Measurements from ENCODE around the gene PLCE1. TPM values are rescaled to one million over a fixed set of nuclear protein-coding genes. Genes with fewer than 3 reads are reported as not detected.

PLCE1 gene
- total and polyA plus RNA-seq, 2 donors (not counting 3 experiments of a cell fraction or from before 2014, with no cell fraction given), result 0.01 to 0.04 TPM

- no peaks in the 10 kb centered on the region for H3K27me3 ChIP-seq (ENCODE audit: control insufficient read depth in 2 of 2, insufficient read depth in 2 of 2, low read length in 2 of 2)
- no peak overlapping the region for H3K4me3 ChIP-seq (replicated peaks in 1 of 3; ENCODE audit: insufficient read depth in 1 of 3, low read depth in 1 of 3, low read length in 3 of 3)
- no peaks in the 10 kb centered on the region for H3K9me1 ChIP-seq (replicated peaks; ENCODE audit: control insufficient read depth, extremely low read depth, insufficient read depth, low read length)
- H3K36me3 ChIP-seq (ENCODE audit: control insufficient read depth in 2 of 2, extremely low read depth in 1 of 2, insufficient read depth in 2 of 2, low read length in 2 of 2), result no peaks in the 10 kb centered on the region
- no peak for DNase-seq (ENCODE audit: low read depth, low spot score)
- ChIA-PET POLR2A (no interaction called here), CTCF (no interaction called here)
- no TSS peak for BruUV-seq (replicated peaks)
- no peak overlapping the region for H3K4me2 ChIP-seq (ENCODE audit: insufficient read depth, low read length)
- no peak for FAIRE-seq
- intact Hi-C loops (cut with micrococcal nuclease) (no loop called here), dilution Hi-C loops (cut with MboI; ENCODE audit: extremely low pct_ligation_motif_present, low sequenced_read_pairs) (no loop called here)
- no peak overlapping the region for H2AFZ ChIP-seq (ENCODE audit: low read depth, low read length)
- no peak overlapping the region for H3K27ac ChIP-seq (ENCODE audit: insufficient read depth, low read depth, low read length)
- no peaks in the 10 kb centered on the region for H4K20me1 ChIP-seq (replicated peaks; ENCODE audit: control insufficient read depth, extremely low read depth, insufficient read depth, low read length)
- H3K4me1 ChIP-seq (ENCODE audit: control insufficient read depth, extremely low read depth, insufficient read depth, low read length), result no peaks in the 10 kb centered on the region
- no peaks in the 10 kb centered on the region for H3K9me3 ChIP-seq (replicated peaks; ENCODE audit: control insufficient read depth, insufficient read depth, low read length)
- no peaks in the 10 kb centered on the region for H3K79me2 ChIP-seq (ENCODE audit: control insufficient read depth, insufficient read depth, low read length)
- no peak overlapping the region for H3K9ac ChIP-seq (replicated peaks; ENCODE audit: extremely low read depth, insufficient read depth, low read length)
- TF ChIP-seq JUN (IDR thresholded peaks at IDR 0.05; ENCODE audit: borderline replicate concordance, insufficient read depth, insufficient read length, low read depth), result no peak
Observed at GRCh38 chr10:94025806-94026205, 32.1 kb downstream of the PLCE1 start.

- intact Hi-C loops (cut with micrococcal nuclease), result no loop called here
- H3K9me1 ChIP-seq (replicated peaks; ENCODE audit: control insufficient read depth, extremely low read depth, insufficient read depth, low read length), result no peaks in the 10 kb centered on the region
- H3K27ac ChIP-seq (ENCODE audit: insufficient read depth, low read depth, low read length), result no peak overlapping the region
- BruUV-seq (replicated peaks), result no TSS peak
- H2AFZ ChIP-seq (ENCODE audit: low read depth, low read length), result no peak overlapping the region
- no peaks in the 10 kb centered on the region for H3K4me1 ChIP-seq (ENCODE audit: control insufficient read depth, extremely low read depth, insufficient read depth, low read length)
- FAIRE-seq (no peak), DNase-seq (ENCODE audit: low read depth, low spot score) (no peak)
- H3K27me3 ChIP-seq (ENCODE audit: control insufficient read depth in 2 of 2, insufficient read depth in 2 of 2, low read length in 2 of 2), result no peaks in the 10 kb centered on the region
- TF ChIP-seq FOS (IDR thresholded peaks at IDR 0.05; ENCODE audit: borderline replicate concordance, insufficient read depth, low read length) (no peak), JUN (IDR thresholded peaks at IDR 0.05; ENCODE audit: borderline replicate concordance, insufficient read depth, insufficient read length, low read depth) (no peak), MYC (IDR thresholded peaks at IDR 0.05; ENCODE audit: low read depth, low read length) (no peak), CTCF (IDR thresholded peaks at IDR 0.05; ENCODE audit: extremely low read depth in 1 of 2, insufficient read depth in 1 of 2, low read depth in 1 of 2, low read length in 2 of 2) (no peak), POLR2AphosphoS5 (IDR thresholded peaks at IDR 0.05; ENCODE audit: insufficient read depth, low read depth, low read length) (no peak), POLR2A (IDR thresholded peaks at IDR 0.05; ENCODE audit: low read depth, low read length) (no peak)
- no peaks in the 10 kb centered on the region for H3K9me3 ChIP-seq (replicated peaks; ENCODE audit: control insufficient read depth, insufficient read depth, low read length)
- dilution Hi-C loops (cut with MboI; ENCODE audit: extremely low pct_ligation_motif_present, low sequenced_read_pairs), result no loop called here
- H3K79me2 ChIP-seq (ENCODE audit: control insufficient read depth, insufficient read depth, low read length), result no peaks in the 10 kb centered on the region
- CTCF ChIA-PET, result no interaction called here
- no peak overlapping the region for H3K4me2 ChIP-seq (ENCODE audit: insufficient read depth, low read length)
- POLR2A ChIA-PET, result no interaction called here
- no peaks in the 10 kb centered on the region for H3K36me3 ChIP-seq (ENCODE audit: control insufficient read depth in 2 of 2, extremely low read depth in 1 of 2, insufficient read depth in 2 of 2, low read length in 2 of 2)
- H3K9ac ChIP-seq (replicated peaks; ENCODE audit: extremely low read depth, insufficient read depth, low read length), result no peak overlapping the region
- no peak overlapping the region for H3K4me3 ChIP-seq (replicated peaks in 1 of 3; ENCODE audit: insufficient read depth in 1 of 3, low read depth in 1 of 3, low read length in 3 of 3)
- no peaks in the 10 kb centered on the region for H4K20me1 ChIP-seq (replicated peaks; ENCODE audit: control insufficient read depth, extremely low read depth, insufficient read depth, low read length)
Observed at GRCh38 chr10:94027197-94027596, 33.5 kb downstream of the PLCE1 start.

All from endothelial cell of umbilical vein (primary cell).